Natural killer cell treated with Interleukin-12 subunit alpha and Interleukin-12 subunit beta and Interleukin-15 and Interleukin-18, amount 100 ng/mL, for 72 hours (primary cell): Measurements from ENCODE around the gene ALOX5. TPM values are rescaled to one million over a fixed set of nuclear protein-coding genes. Genes with fewer than 3 reads are reported as not detected.
"Not testable (repeated sequence)": the region's sequence is repeated elsewhere in the genome, so short reads cannot be mapped to it uniquely, and the experiment has no call there.

Source experiments
- ATAC-seq, 2 donors: fragments of 150-1000 bp; cut with Tn5 transposase in 1 of 2; sonication (Bioruptor Pico), chemical (Tn5 transposase) in 1 of 2; 2 replicates each; pipeline ENCODE4 v1.10.0; 2021
- DNase-seq: peaks from one replicate; pipeline ENCODE4 v3.0.0; 2022; ENCODE audit warnings: low spot score
- H3K27ac Mint-ChIP-seq, 2 donors: 1 replicate in 1 of 2; 2 replicates in 1 of 2; pipeline ENCODE4 v1.8.0; 2022; ENCODE audit warnings: mixed read lengths in 2 of 2, mild to moderate bottlenecking in 1 of 2, moderate library complexity in 1 of 2
- H3K27me3 Mint-ChIP-seq, 2 donors: 1 replicate in 1 of 2; 2 replicates in 1 of 2; pipeline ENCODE4 v1.8.0; 2022; ENCODE audit warnings: mixed read lengths in 2 of 2
- H3K36me3 Mint-ChIP-seq: one replicate; pipeline ENCODE4 v1.8.0; 2022; ENCODE audit warnings: mixed read lengths
- H3K4me1 Mint-ChIP-seq, 2 donors: 1 replicate in 1 of 2; 2 replicates in 1 of 2; pipeline ENCODE4 v1.8.0; 2022; ENCODE audit warnings: low read depth in 2 of 2, mixed read lengths in 2 of 2, mild to moderate bottlenecking in 1 of 2
- H3K4me3 Mint-ChIP-seq: one replicate; pipeline ENCODE4 v1.8.0; 2022; ENCODE audit warnings: mixed read lengths
- H3K9me3 Mint-ChIP-seq: 2 replicates; pipeline ENCODE4 v1.8.0; 2022; ENCODE audit warnings: mixed read lengths
- total RNA-seq, 2 donors: library from RNA; stranded (reverse); gene quantifications; one replicate each; pipeline ENCODE4 v1.2.3, GENCODE V29; 2022

Gene ALOX5
- total RNA-seq, 2 donors from 2014 or later, result 7.5 TPM; not detected in 1

DNA sequence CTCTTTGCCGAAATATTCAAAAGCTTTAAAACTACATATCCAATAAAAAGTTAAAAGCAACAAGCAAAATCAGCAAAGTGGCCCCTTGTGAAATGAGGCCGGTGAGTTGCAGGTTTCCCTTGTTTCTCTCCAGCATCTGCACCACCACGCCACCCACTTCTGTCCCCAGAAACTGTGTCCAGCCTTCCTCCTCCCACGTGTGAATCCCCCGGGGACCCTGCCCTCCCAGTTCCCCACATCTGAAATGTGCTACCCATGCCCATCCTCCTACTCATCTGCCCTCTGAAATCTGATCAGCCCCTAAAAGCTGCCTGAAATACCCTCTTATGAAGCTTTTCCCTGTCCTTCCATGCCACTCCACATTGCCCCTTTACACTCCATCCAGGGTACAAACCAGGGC lies 3.8 kb downstream of the ALOX5 start:
- DNase-seq, result no peak
- H3K27me3 Mint-ChIP-seq, result peaks cover 21 to 35% of the 10 kb centered on the region in 2 donors
- no peaks in the 10 kb centered on the region for H3K9me3 Mint-ChIP-seq
- peaks cover 4 to 9% of the 10 kb centered on the region in 2 donors for H3K4me1 Mint-ChIP-seq
- no peak for ATAC-seq
- no peaks in the 10 kb centered on the region for H3K36me3 Mint-ChIP-seq
- H3K27ac Mint-ChIP-seq, result peak overlapping the region in 1 of 2 donors; percentile 37
- H3K4me3 Mint-ChIP-seq, result no peak overlapping the region

DNA sequence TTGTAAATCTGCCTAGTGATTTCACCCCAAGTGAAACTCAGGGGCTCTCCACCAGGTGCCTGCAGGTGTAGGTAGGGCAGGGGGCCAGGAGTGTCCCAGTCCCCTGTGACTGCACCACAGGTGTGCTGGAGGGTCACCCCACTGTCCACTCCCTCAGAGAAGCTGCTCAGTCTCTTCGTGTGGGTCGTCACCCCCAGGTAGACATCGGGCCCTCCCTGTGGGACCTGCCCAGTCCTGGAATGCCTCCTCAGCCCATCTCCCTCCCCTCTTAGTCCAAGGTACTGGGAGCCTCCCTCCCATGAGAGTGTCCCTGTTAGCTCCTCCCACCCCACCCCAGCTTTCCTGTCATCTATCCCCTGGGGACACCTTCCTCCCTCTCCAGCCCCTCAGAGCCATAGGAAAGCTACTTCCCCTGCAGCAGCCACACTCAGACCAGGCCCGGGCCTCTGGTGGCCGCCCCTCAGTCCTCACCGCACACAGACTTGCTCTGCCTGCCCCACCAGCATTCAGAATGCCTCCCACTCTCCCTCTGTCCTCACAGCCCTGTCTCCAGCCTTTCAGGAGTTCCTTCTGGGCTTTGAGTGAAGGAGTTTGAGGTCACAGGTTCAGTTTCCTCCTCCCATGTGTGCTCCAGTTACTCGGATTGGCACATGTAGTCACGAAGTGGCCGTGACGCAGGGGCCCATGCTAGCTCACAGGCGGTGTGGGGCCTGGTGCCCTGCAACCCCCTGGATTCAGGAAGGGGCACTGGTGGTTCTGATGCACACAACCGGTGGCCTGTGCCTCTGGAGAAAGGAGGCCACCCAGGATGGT lies 5.1 kb downstream of the ALOX5 start:
- Mint-ChIP-seq H3K4me3 (no peak overlapping the region), H3K27me3 (peaks cover 15 to 24% of the 10 kb centered on the region in 2 donors), H3K4me1 (peaks cover 0 to 2% of the 10 kb centered on the region in 2 donors), H3K9me3 (no peaks in the 10 kb centered on the region), H3K27ac (no peak overlapping the region), H3K36me3 (no peaks in the 10 kb centered on the region)
- DNase-seq, result no peak
- no peak for ATAC-seq

DNA sequence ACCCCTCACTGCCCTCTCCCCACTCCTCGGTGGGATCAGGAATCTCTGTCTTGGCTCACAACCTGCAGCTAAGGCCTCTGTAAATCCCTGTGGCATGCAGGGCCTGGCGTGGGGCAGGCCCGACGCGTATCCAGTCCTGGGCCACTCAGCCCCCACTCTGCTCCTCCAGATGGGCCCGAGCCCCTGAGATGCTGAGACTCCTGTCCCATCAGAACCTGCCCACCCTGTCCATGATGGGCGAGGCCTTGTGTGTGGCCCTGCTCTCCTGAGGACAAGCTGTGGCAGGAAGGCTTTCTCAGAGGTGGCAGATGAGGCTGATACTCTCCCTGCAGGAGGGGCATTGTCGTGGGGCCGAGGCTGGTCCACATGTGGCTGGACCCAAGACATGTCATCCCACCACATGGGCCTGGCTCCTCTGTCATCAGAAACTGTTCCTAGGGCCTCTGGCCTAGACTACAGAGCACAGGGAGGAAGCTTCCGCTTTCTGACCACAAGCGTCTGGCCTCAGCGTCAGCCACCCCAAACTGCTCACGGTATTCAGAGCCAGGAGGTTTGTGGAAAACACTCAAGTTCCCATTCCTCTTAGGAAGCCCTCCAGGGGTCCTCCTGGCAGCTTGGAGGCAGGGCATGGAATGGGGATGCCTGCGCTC lies 6.0 kb downstream of the ALOX5 start:
- peak in 1 of 2 donors; percentile 29 for ATAC-seq
- H3K4me1 Mint-ChIP-seq, result peaks cover 0 to 2% of the 10 kb centered on the region in 2 donors
- H3K9me3 Mint-ChIP-seq, result no peaks in the 10 kb centered on the region
- H3K4me3 Mint-ChIP-seq, result no peak overlapping the region
- H3K27me3 Mint-ChIP-seq, result peaks cover 15 to 24% of the 10 kb centered on the region in 2 donors
- H3K27ac Mint-ChIP-seq, result no peak overlapping the region
- DNase-seq, result no peak
- no peaks in the 10 kb centered on the region for H3K36me3 Mint-ChIP-seq

DNA sequence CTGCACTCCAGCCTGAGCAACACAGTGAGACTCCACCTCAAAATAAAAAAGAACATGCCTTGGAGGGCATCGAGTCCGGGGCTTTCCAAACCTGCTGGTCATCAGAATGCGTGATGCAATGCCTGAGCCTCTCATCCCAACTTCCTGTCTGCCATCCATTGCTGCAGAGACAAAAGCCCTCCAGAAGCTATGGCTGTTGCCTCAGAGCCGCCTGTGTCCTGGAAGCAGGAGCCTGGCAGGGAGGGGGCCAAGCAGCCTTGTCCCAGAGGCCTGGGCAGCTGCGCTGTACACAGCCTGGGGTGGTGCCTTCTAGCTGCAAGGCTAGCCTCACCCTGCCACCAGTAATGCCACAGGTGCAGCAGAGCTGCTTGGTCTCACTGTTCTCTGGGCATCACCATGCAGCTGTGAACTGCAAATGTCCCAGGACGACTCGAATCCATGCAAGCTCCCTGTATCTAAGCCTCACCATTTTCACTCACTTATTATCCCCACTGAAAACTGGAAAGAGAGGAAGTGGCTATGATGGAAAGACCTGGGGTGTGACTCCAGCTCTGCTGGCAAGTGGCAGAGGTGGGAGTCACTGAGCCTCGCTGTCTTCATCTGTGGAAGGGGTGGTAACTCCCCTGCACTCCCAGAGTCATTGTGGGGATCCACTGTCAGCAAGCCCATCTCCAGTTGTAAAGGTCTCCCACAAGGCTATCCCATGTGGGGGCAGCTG lies 7.0 kb downstream of the ALOX5 start:
- no peaks in the 10 kb centered on the region for H3K9me3 Mint-ChIP-seq
- H3K4me1 Mint-ChIP-seq, result no peaks in the 10 kb centered on the region
- no peak for DNase-seq
- no peak overlapping the region for H3K27ac Mint-ChIP-seq
- peaks cover 7 to 17% of the 10 kb centered on the region in 2 donors for H3K27me3 Mint-ChIP-seq
- no peak for ATAC-seq
- no peaks in the 10 kb centered on the region for H3K36me3 Mint-ChIP-seq
- no peak overlapping the region for H3K4me3 Mint-ChIP-seq

DNA sequence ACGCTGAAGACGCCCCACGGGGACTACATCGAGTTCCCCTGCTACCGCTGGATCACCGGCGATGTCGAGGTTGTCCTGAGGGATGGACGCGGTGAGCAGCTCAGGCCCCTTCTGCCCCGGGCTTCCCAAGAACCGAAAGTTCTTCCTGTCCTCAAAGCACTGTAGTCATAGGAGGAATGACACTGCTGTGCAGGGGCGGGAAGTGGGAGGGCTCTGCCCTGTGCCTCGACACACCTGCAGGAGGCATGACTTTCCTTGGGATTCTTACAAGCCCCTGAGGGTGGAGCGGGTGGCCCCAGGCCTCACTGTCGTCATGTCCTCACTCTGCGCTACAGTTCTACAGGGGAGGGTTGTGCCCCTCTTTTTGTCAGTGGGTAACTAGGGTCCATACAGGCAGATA lies 8.6 kb downstream of the ALOX5 start:
- H3K4me1 Mint-ChIP-seq, result no peaks in the 10 kb centered on the region
- no peak overlapping the region for H3K27ac Mint-ChIP-seq
- no peaks in the 10 kb centered on the region for H3K9me3 Mint-ChIP-seq
- ATAC-seq (peak in 1 of 2 donors; percentile 33), DNase-seq (no peak)
- peaks cover 1 to 8% of the 10 kb centered on the region in 2 donors for H3K27me3 Mint-ChIP-seq
- no peak overlapping the region for H3K4me3 Mint-ChIP-seq
- no peaks in the 10 kb centered on the region for H3K36me3 Mint-ChIP-seq

DNA sequence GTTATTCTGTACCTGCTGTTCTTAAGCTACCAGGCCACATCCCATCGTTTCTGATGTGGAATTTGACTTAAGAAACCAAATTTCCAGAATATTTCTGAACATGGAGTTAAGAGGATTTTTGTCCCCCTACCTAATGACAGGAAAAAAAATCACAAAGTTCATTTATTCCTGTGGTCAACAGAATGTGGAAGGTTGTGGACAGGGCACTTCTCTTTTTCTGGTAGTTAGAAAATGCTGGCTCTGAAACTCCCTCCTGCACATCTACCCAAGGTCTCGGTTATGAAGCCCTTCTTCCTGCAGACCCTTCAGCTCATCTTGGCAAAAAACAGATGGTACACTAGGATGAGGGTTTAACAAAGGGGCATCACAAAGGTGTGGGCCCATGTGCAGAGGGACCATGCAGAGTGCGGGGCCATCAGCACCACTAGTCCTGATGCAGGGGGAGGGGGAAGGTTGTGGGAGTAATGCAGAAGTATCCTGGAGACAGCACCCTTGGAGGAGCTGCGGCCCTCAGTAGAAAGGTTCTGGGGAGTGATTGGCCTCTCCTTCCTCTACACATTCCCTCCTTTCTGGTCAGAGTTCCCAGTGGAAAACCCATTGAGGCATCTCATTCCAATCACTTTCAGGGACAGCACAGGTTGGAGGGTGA lies 9.8 kb downstream of the ALOX5 start:
- ATAC-seq (peak in 1 of 2 donors; percentile 21), DNase-seq (no peak)
- Mint-ChIP-seq H3K9me3 (no peaks in the 10 kb centered on the region), H3K36me3 (no peaks in the 10 kb centered on the region), H3K27ac (no peak overlapping the region), H3K4me1 (no peaks in the 10 kb centered on the region), H3K4me3 (no peak overlapping the region), H3K27me3 (no peaks in the 10 kb centered on the region)

DNA sequence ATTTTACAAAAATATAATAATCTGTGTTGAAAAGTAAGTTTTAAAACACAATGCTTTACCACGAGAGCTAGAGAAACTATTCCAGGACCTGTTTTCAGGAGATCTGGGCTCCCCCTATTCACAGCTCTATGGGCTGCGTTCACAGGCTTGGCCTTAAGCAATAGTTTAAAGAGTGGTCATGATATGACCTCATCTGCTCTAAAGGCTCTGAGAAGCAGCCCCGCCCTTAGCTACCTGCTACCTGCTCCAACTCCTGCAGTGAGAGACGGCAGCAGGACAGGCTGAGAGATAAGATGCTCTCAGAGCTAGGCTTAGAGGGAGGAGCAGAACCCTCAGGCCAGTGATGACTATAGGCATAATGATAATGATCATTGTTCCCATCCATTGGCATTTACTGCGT lies 12.6 kb downstream of the ALOX5 start:
- no peak overlapping the region for H3K4me3 Mint-ChIP-seq
- ATAC-seq (no peak), DNase-seq (no peak)
- no peak overlapping the region for H3K27ac Mint-ChIP-seq
- peaks cover 0 to 4% of the 10 kb centered on the region in 2 donors for H3K4me1 Mint-ChIP-seq
- H3K27me3 Mint-ChIP-seq, result peaks cover 5 to 6% of the 10 kb centered on the region in 2 donors
- H3K9me3 Mint-ChIP-seq, result no peaks in the 10 kb centered on the region
- H3K36me3 Mint-ChIP-seq, result peaks cover 4% of the 10 kb centered on the region

DNA sequence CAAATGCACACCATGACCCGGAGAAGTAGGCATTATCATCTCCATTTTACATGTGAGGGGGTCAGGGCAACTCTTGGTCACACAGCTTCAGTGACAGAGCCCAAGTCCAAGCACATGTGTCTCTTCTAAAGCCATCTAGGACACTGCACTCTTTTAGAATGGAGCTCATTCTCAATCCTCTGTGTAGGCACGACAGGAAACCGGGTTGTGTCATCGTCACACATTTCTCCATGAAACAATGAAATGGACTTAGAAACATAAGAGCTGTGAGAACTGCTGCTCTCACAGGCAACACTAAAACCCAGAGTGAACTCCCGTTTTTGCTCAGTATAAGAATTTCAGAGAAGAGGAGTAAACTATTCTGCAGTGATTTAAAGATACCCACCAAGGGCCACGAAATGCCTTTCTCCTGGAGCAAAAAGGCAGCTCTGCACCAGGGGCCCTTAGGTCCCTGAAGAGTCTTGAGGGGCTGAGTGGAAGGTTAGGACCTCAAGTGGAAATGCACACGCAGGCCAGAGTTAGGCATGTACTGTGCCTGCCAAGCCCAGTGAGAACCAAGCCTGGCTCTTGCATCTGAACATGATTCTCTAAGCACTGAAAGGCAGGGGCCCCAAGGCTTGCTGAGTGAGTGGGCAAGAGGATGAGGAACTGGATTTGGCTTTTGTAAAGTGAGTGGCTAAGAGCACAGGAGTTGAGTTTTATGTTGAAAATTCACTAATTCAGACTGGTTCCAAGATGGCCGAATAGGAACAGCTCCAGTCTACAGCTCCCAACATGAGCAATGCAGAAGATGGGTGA lies 13.3 kb downstream of the ALOX5 start:
- Mint-ChIP-seq H3K9me3 (no peaks in the 10 kb centered on the region), H3K4me1 (peaks cover 0 to 4% of the 10 kb centered on the region in 2 donors), H3K27me3 (peaks cover 5 to 6% of the 10 kb centered on the region in 2 donors), H3K36me3 (peaks cover 4% of the 10 kb centered on the region), H3K4me3 (no peak overlapping the region), H3K27ac (no peak overlapping the region)
- no peak for ATAC-seq
- DNase-seq, result no peak

DNA sequence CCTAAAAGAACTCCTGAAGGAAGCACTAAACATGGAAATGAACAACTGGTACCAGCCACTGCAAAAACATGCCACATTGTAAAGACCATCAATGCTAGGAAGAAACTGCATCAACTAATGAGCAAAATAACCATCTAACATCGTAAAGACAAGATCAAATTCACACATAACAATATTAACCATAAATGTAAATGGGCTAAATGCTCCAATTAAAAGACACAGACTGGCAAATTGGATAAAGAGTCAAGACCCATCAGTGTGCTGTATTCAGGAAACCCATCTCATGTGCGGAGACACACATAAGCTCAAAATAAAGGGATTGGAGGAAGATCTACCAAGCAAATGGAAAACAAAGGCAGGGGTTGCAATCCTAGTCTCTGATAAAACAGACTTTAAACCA lies 15.7 kb downstream of the ALOX5 start:
- not testable (repeated sequence) for H3K27ac Mint-ChIP-seq, H3K27me3 Mint-ChIP-seq, H3K4me3 Mint-ChIP-seq, H3K9me3 Mint-ChIP-seq, DNase-seq, H3K36me3 Mint-ChIP-seq, H3K4me1 Mint-ChIP-seq, ATAC-seq

DNA sequence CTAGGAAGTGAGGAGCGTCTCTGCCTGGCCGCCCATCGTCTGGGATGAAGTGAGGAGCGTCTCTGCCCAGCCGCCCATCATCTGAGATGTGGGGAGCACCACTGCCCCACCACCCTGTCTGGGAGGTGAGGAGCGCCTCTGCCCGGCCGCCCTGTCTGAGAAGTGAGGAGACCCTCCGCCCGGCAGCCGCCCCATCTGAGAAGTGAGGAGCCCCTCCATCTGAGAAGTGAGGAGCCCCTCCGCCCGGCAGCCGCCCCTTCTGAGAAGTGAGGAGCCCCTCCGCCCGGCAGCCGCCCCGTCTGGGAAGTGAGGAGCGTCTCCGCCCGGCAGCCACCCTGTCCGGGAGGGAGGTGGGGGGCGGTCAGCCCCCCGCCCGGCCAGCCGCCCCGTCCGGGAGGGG lies 17.6 kb downstream of the ALOX5 start:
- ATAC-seq, H3K4me1 Mint-ChIP-seq, H3K4me3 Mint-ChIP-seq, DNase-seq, H3K9me3 Mint-ChIP-seq, H3K27ac Mint-ChIP-seq: not testable (repeated sequence)
- Mint-ChIP-seq H3K27me3 (peaks cover 19% of the 10 kb centered on the region in 2 donors), H3K36me3 (peaks cover 15% of the 10 kb centered on the region)

DNA sequence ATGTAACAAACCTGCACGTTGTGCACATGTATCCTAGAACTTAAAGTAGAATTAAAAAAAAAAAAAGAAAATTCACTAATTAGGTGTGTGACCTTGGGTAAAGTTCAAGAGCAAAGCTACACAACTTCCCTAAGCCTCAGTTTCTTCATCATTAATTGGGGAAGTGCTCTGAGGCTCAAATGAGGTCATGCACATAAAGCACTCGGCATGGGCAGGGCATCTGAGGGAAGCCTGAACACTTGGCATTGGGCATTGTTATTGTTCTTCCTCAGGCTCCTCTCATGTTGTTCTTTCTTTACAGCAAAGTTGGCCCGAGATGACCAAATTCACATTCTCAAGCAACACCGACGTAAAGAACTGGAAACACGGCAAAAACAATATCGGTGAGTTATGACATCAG lies 21.5 kb downstream of the ALOX5 start:
- peaks cover 13% of the 10 kb centered on the region for H3K36me3 Mint-ChIP-seq
- ATAC-seq, result no peak

DNA sequence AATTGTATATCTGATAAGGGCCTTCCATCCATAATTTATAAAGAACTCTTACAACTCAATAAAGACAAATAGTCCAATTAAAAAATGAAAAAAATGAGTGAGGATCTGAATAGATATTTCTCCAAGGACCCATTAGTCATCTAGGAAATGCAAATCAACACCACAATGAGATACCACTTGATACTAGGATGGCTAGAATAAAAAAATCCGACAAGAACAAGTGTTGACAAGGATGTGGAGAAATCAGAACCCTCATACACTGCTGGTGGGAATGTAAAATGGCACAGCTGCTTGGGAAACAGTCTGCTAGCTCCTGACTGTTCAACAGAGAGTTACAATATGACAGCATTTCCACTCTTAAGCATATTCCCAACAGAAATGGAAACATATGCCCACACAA lies 24.6 kb downstream of the ALOX5 start:
- Mint-ChIP-seq H3K27ac (no peak overlapping the region), H3K4me1 (no peaks in the 10 kb centered on the region), H3K9me3 (no peaks in the 10 kb centered on the region), H3K27me3 (peaks cover 41 to 60% of the 10 kb centered on the region in 2 donors), H3K36me3 (peaks cover 12% of the 10 kb centered on the region), H3K4me3 (no peak overlapping the region)
- no peak for DNase-seq
- no peak for ATAC-seq

More for the DNA sequence above, 21.5 kb downstream of the ALOX5 start:
- no peak for DNase-seq
- Mint-ChIP-seq H3K9me3 (no peaks in the 10 kb centered on the region), H3K4me1 (peaks cover 0 to 1% of the 10 kb centered on the region in 2 donors), H3K27me3 (peaks cover 29 to 47% of the 10 kb centered on the region in 2 donors), H3K4me3 (no peak overlapping the region), H3K27ac (no peak overlapping the region)

DNA sequence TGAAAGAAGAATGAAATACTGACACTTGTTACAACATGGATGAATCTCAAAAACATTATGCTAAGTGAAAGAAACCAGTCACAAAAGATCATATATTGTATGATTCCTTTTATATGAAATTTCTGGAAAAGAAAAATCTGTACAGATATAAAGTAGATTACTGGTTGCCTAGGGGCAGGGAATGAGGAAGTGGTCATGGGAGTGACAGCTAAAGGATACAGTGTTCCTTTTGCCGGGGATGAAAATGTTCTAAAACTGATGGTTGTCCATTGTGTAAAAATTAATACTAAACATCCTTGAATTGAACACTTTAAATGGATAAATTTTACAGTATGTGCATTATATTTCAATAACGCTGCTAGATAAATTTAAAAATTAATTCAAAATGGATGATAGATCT lies 25.1 kb downstream of the ALOX5 start:
- Mint-ChIP-seq H3K4me3 (no peak overlapping the region), H3K9me3 (no peaks in the 10 kb centered on the region), H3K27me3 (peaks cover 42 to 65% of the 10 kb centered on the region in 2 donors), H3K36me3 (peaks cover 12% of the 10 kb centered on the region), H3K4me1 (no peaks in the 10 kb centered on the region), H3K27ac (no peak overlapping the region)
- no peak for ATAC-seq
- DNase-seq, result no peak
